HEK293 (cell line): ENCODE measurements around the gene RNU1-3.
A peak's percentile ranks its signal among the peaks of the same experiment; 100 is the strongest.
"Not testable (repeated sequence)": the region's sequence is repeated elsewhere in the genome, so short reads cannot be mapped to it uniquely, and the experiment has no call there.

Experiments
- CTCF ChIA-PET: fragments of 350-600 bp; formaldehyde crosslinking; extraction: SDS; loops from one replicate; lab custom pipeline; 2021; ENCODE audit warnings: antibody characterized with exemption; lab: Yijun Ruan, JAX
- POLR2A ChIA-PET: fragments of 300-600 bp; formaldehyde crosslinking; extraction: SDS; loops from one replicate; lab custom pipeline; 2020; ENCODE audit warnings: antibody characterized with exemption, inconsistent platforms; lab: Yijun Ruan, JAX
- H3K27ac ChIP-seq: fragments of 200-500 bp; sonication (Bioruptor generic); 2 replicates; pipeline ENCODE4 v1.5.1; 2014; ENCODE audit warnings: low read depth, low read length, control low read depth, inconsistent platforms; ENCODE audit errors: extremely low read depth
- H3K36me3 ChIP-seq, 2 experiments: fragments of 200-500 bp in 1 of 2; sonication (Bioruptor generic) in 1 of 2; 1 replicate in 1 of 2; 2 replicates in 1 of 2; pipeline ENCODE4 v1.5.1; 2014 to 2017; ENCODE audit warnings: inconsistent platforms in 2 of 2, low read length in 2 of 2; ENCODE audit not compliant: control insufficient read depth in 2 of 2, insufficient read depth in 1 of 2
- H3K4me1 ChIP-seq: fragments of 200-500 bp; sonication (Bioruptor generic); 2 replicates; pipeline ENCODE4 v1.5.1; 2014; ENCODE audit warnings: mild to moderate bottlenecking, low read length, inconsistent platforms; ENCODE audit not compliant: control insufficient read depth, insufficient read depth
- H3K4me3 ChIP-seq: 2 replicates; pipeline ENCODE4 v1.5.1; 2011; ENCODE audit warnings: low read depth, mild to moderate bottlenecking, control low read depth, low read length, moderate library complexity
- H3K9me3 ChIP-seq: fragments of 200-500 bp; sonication (Bioruptor generic); 2 replicates; pipeline ENCODE4 v1.5.1; 2014; ENCODE audit warnings: low read depth, low read length, inconsistent platforms; ENCODE audit not compliant: control insufficient read depth, insufficient read depth
- EGR2 ChIP-seq: fragments of 450-650 bp; formaldehyde crosslinking; IDR thresholded peaks from 2 replicates; pipeline ENCODE4 v1.5.1; 2016; ENCODE audit warnings: low read depth, missing biosample characterization, missing genetic modification characterization
- GLIS1 ChIP-seq: fragments of 450-650 bp; formaldehyde crosslinking; IDR thresholded peaks from 2 replicates; pipeline ENCODE4 v1.5.1; 2016; ENCODE audit warnings: missing biosample characterization, missing genetic modification characterization
- HIC1 ChIP-seq: fragments of 450-650 bp; formaldehyde crosslinking; IDR thresholded peaks from 2 replicates; pipeline ENCODE4 v1.5.1; 2016; ENCODE audit warnings: missing biosample characterization, missing genetic modification characterization
- INSM2 ChIP-seq: fragments of 450-650 bp; formaldehyde crosslinking; IDR thresholded peaks from 2 replicates; pipeline ENCODE4 v1.5.1; 2016; ENCODE audit warnings: missing biosample characterization, missing genetic modification characterization
- KLF1 ChIP-seq: fragments of 450-650 bp; formaldehyde crosslinking; IDR thresholded peaks from 2 replicates; pipeline ENCODE4 v1.5.1; 2016; ENCODE audit warnings: missing biosample characterization, missing genetic modification characterization
- KLF8 ChIP-seq: fragments of 450-650 bp; formaldehyde crosslinking; IDR thresholded peaks from 2 replicates; pipeline ENCODE4 v1.5.1; 2016; ENCODE audit warnings: missing biosample characterization, missing genetic modification characterization
- PATZ1 ChIP-seq: fragments of 450-650 bp; formaldehyde crosslinking; IDR thresholded peaks from 2 replicates; pipeline ENCODE4 v1.5.1; 2016; ENCODE audit warnings: missing biosample characterization, missing genetic modification characterization
- SP2 ChIP-seq: fragments of 450-650 bp; formaldehyde crosslinking; IDR thresholded peaks from 2 replicates; pipeline ENCODE4 v1.5.1; 2016; ENCODE audit warnings: missing biosample characterization, missing genetic modification characterization
- ZBTB20 ChIP-seq: fragments of 450-650 bp; formaldehyde crosslinking; IDR thresholded peaks from 2 replicates; pipeline ENCODE4 v1.5.1; 2016; ENCODE audit warnings: missing biosample characterization, missing genetic modification characterization
- ZBTB8A ChIP-seq: fragments of 450-650 bp; formaldehyde crosslinking; IDR thresholded peaks from 2 replicates; pipeline ENCODE4 v1.5.1; 2016; ENCODE audit warnings: missing biosample characterization, missing genetic modification characterization
- ZEB2 ChIP-seq: fragments of 450-650 bp; formaldehyde crosslinking; IDR thresholded peaks from 2 replicates; pipeline ENCODE4 v1.5.1; 2016; ENCODE audit warnings: missing biosample characterization, missing genetic modification characterization
- ZNF335 ChIP-seq: fragments of 450-650 bp; formaldehyde crosslinking; conservative IDR thresholded peaks from 2 replicates; pipeline ENCODE4 v1.5.1; 2016; ENCODE audit warnings: missing biosample characterization, missing genetic modification characterization
- ZNF398 ChIP-seq: fragments of 450-650 bp; formaldehyde crosslinking; IDR thresholded peaks from 2 replicates; pipeline ENCODE4 v1.5.1; 2017; ENCODE audit warnings: missing biosample characterization, missing genetic modification characterization
- ZNF449 ChIP-seq: fragments of 450-650 bp; formaldehyde crosslinking; IDR thresholded peaks from 2 replicates; pipeline ENCODE4 v1.5.1; 2017; ENCODE audit warnings: missing biosample characterization, mild to moderate bottlenecking, missing genetic modification characterization, moderate library complexity
- ZNF501 ChIP-seq: fragments of 450-650 bp; formaldehyde crosslinking; IDR thresholded peaks from 2 replicates; pipeline ENCODE4 v1.5.1; 2016; ENCODE audit warnings: missing biosample characterization, missing genetic modification characterization

Gene RNU1-3

GRCh38 chr1:16707130-16708093 lies 40.7 kb upstream of the RNU1-3 start (continued):
- TF ChIP-seq ZNF398 (tag by site-specific recombination) (peak; percentile 56; the same call in 1 of the 2 replicates), ZBTB8A (tag by site-specific recombination) (peak; percentile 61; the same call in 1 of the 2 replicates), ZNF501 (tag by site-specific recombination) (peak; percentile 37; the same call in 1 of the 2 replicates), KLF1 (tag by site-specific recombination) (peak; percentile 84), ZNF449 (tag by site-specific recombination) (peak; percentile 36; the same call in 1 of the 2 replicates), HIC1 (tag by site-specific recombination) (peak; percentile 70; the same call in 1 of the 2 replicates), INSM2 (tag by site-specific recombination) (0 out of 2 replicates have a peak, but pooled peaks have one; percentile 40), SP2 (peak; percentile 44), GLIS1 (tag by site-specific recombination) (peak; percentile 82), EGR2 (peak; percentile 61; the same call in 1 of the 2 replicates), ZEB2 (tag by site-specific recombination) (peak; percentile 70), PATZ1 (tag by site-specific recombination) (0 out of 2 replicates have a peak, but pooled peaks have one; percentile 25), ZNF335 (peak; percentile 70), KLF8 (tag by site-specific recombination) (peak; percentile 68; the same call in 1 of the 2 replicates), ZBTB20 (tag by site-specific recombination) (peak; percentile 24; the same call in 1 of the 2 replicates)

- not testable (repeated sequence) for H3K36me3 ChIP-seq, H3K9me3 ChIP-seq, H3K4me1 ChIP-seq, H3K4me3 ChIP-seq, H3K27ac ChIP-seq
- ChIA-PET CTCF (interaction anchor here (0.7 to 3.1 kb wide), 8 partner anchors 10 to 1069 kb away, joined by 3 to 14 read pairs (median 6); no protein-coding TSS in a partner anchor), POLR2A (interaction anchor here (1.2 kb wide), 1 partner anchor 11 kb away, joined by 4 read pairs; no protein-coding TSS in a partner anchor)
Observed at GRCh38 chr1:16706302-16706701, 39.6 kb upstream of the RNU1-3 start.

- not testable (repeated sequence) for H3K4me3 ChIP-seq, H3K9me3 ChIP-seq, H3K4me1 ChIP-seq, H3K27ac ChIP-seq, H3K36me3 ChIP-seq
- CTCF ChIA-PET = interaction anchor here (0.6 to 1.5 kb wide), 5 partner anchors 19 to 204 kb away, joined by 3 to 8 read pairs (median 3); no protein-coding TSS in a partner anchor
- POLR2A ChIA-PET = interaction anchor here (0.5 to 0.6 kb wide), 2 partner anchors 191 to 345 kb away, joined by 4 to 5 read pairs; no protein-coding TSS in a partner anchor
Observed at GRCh38 chr1:16704502-16705100, 37.9 kb upstream of the RNU1-3 start.

GRCh38 chr1:16704076-16704475 lies 37.3 kb upstream of the RNU1-3 start:
- H3K36me3 ChIP-seq, H3K27ac ChIP-seq, H3K4me3 ChIP-seq, H3K9me3 ChIP-seq, H3K4me1 ChIP-seq: not testable (repeated sequence)
- CTCF ChIA-PET = interaction anchor here (0.6 to 1.5 kb wide), 6 partner anchors 15 to 1506 kb away, joined by 3 to 8 read pairs (median 3); no protein-coding TSS in a partner anchor
- POLR2A ChIA-PET = interaction anchor here (0.5 to 0.6 kb wide), 2 partner anchors 71 to 345 kb away, joined by 5 read pairs; no protein-coding TSS in a partner anchor
